ENCODE data around the gene ELMO1. TPM values are rescaled to one million over a fixed set of nuclear protein-coding genes. Genes with fewer than 3 reads are reported as not detected.

Gene ELMO1
- total and polyA plus RNA-seq, 10 of the 15 experiments (the other 5 are each of a cell fraction or from before 2014, with no cell fraction given): 22.6 to 85.9 (median 56.6) TPM

DNA sequence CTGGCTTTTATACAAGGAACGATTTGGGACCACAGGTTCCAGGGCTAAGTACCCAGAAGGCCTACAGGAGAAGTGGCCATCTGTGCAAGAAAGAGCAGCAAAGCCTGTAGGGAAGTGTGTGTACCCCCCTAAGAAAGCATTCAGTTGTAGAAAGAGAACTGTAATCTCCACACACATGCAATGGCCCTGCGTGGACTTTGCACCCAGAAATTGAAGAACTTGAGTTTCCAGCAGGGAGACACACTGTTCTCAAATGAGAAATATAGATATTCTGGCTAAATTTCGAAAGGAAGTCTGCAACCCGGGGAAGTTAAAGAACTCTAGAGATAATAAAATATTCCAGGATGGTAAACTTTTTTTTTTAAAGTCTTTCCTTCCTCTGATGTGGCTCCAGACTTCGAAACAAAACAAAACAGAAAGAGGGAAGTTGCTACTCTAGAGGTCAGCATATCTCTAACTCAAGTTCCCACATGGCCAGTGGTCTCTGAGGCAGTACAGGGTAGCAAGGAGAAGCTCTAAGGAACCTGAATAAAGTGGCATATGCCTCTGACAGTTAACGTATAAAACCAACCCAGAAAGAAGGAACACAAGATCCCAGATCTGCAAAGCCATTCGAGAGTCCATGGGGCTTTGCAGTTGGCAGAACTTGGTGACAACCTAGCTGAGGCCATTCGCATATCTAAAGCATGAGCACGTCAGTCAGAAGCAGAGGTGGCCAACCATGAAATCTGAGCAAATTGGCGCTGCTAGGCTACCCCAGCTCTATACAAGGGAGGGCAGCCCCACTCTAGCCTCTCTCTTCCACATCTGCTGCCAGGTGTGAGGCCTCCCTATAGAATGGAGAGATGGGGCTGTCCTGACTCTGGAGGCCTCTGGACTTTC, 56.6 kb downstream of the ELMO1 start:
- 45% methylated on average over 10 of the region's 10 CpGs for WGBS (ENCODE audit: insufficient coverage, insufficient replicate concordance, low lambda C conversion rate, missing lambda C conversion rate)

More for the DNA sequence above, 56.6 kb downstream of the ELMO1 start:
- no peak overlapping the region for H3K4me2 ChIP-seq (ENCODE audit: control insufficient read depth, insufficient read depth)
- H3K4me1 ChIP-seq (ENCODE audit: control insufficient read depth, insufficient read depth, low read length): no peaks in the 10 kb centered on the region
- no peaks in the 10 kb centered on the region for H3K9me3 ChIP-seq (replicated peaks; ENCODE audit: control insufficient read depth, insufficient read depth, low read length)
- H4K20me1 ChIP-seq (ENCODE audit: control insufficient read depth, insufficient read depth): no peaks in the 10 kb centered on the region
- H3K27me3 ChIP-seq (replicated peaks in 1 of 2; ENCODE audit: control insufficient read depth in 2 of 2, insufficient read depth in 2 of 2, low read length in 1 of 2): no peaks in the 10 kb centered on the region
- no peak overlapping the region for H3K9ac ChIP-seq (ENCODE audit: control insufficient read depth, insufficient read depth, low read length)
- peak overlapping the region; percentile 23; the same call in 1 of the 2 replicates for H2AFZ ChIP-seq (ENCODE audit: control insufficient read depth, low read depth, low read length)
- ChIA-PET SMC1A (ENCODE audit: uncharacterized antibody, unreplicated experiment) (interaction anchor here (1.5 to 1.8 kb wide), 2 partner anchors 7 to 38 kb away, joined by 3 to 4 read pairs; no protein-coding TSS in a partner anchor), RAD21 (ENCODE audit: unreplicated experiment) (interaction anchor here (1.5 kb wide), 1 partner anchor 39 kb away, joined by 3 read pairs; no protein-coding TSS in a partner anchor), CTCF (interaction anchor here (0.5 to 1.0 kb wide), 2 partner anchors 103 to 250 kb away, joined by 3 to 4 read pairs; no protein-coding TSS in a partner anchor), POLR2A (no interaction called here)
- intact Hi-C loops (cut with micrococcal nuclease; ENCODE audit: unreplicated experiment): no loop called here
- no TSS peak for BruUV-seq (replicated peaks)
- H3K4me3 ChIP-seq: no peak overlapping the region
- no peak for FAIRE-seq
- no peaks in the 10 kb centered on the region for H3K79me2 ChIP-seq (ENCODE audit: control insufficient read depth, insufficient read depth, low read length)
- ATAC-seq: peak; percentile 43
- H3K36me3 ChIP-seq (ENCODE audit: control insufficient read depth in 2 of 2, insufficient read depth in 2 of 2, low read length in 1 of 2): no peaks in the 10 kb centered on the region
- H3K27ac ChIP-seq (ENCODE audit: control insufficient read depth, insufficient read depth): no peak overlapping the region
- TF ChIP-seq, protein P1, sequence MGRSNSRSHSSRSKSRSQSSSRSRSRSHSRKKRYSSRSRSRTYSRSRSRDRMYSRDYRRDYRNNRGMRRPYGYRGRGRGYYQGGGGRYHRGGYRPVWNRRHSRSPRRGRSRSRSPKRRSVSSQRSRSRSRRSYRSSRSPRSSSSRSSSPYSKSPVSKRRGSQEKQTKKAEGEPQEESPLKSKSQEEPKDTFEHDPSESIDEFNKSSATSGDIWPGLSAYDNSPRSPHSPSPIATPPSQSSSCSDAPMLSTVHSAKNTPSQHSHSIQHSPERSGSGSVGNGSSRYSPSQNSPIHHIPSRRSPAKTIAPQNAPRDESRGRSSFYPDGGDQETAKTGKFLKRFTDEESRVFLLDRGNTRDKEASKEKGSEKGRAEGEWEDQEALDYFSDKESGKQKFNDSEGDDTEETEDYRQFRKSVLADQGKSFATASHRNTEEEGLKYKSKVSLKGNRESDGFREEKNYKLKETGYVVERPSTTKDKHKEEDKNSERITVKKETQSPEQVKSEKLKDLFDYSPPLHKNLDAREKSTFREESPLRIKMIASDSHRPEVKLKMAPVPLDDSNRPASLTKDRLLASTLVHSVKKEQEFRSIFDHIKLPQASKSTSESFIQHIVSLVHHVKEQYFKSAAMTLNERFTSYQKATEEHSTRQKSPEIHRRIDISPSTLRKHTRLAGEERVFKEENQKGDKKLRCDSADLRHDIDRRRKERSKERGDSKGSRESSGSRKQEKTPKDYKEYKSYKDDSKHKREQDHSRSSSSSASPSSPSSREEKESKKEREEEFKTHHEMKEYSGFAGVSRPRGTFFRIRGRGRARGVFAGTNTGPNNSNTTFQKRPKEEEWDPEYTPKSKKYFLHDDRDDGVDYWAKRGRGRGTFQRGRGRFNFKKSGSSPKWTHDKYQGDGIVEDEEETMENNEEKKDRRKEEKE (IDR thresholded peaks at IDR 0.05): no peak
- 0 out of 2 replicates have a peak, but pooled peaks have one; percentile 11 for TF ChIP-seq PAX5 (IDR thresholded peaks at IDR 0.05; ENCODE audit: borderline replicate concordance, low read depth, low read length)
- TF ChIP-seq, protein P2, sequence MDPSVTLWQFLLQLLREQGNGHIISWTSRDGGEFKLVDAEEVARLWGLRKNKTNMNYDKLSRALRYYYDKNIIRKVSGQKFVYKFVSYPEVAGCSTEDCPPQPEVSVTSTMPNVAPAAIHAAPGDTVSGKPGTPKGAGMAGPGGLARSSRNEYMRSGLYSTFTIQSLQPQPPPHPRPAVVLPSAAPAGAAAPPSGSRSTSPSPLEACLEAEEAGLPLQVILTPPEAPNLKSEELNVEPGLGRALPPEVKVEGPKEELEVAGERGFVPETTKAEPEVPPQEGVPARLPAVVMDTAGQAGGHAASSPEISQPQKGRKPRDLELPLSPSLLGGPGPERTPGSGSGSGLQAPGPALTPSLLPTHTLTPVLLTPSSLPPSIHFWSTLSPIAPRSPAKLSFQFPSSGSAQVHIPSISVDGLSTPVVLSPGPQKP (IDR thresholded peaks at IDR 0.05; ENCODE audit: low read depth, low read length): no peak
- no peak for DNase-seq (ENCODE audit: low read depth, low spot score)
- in situ Hi-C loops (cut with MboI): no loop called here

Measured in GM12878 (cell line).